Measurements from ENCODE around the gene ZNF324. TPM values are rescaled to one million over a fixed set of nuclear protein-coding genes. Genes with fewer than 3 reads are reported as not detected.

ZNF324 gene
- total and polyA plus RNA-seq, 4 donors = 2.3 to 8.4 (median 5.5) TPM

GRCh38 chr19:58516964-58517833 lies 50.3 kb downstream of the ZNF324 start:
- no peak for DNase-seq (ENCODE audit: low spot score)
- 96% methylated on average over 65 of the region's 65 CpGs for WGBS
- Histone ChIP-seq H3K9me3 (ENCODE audit: control insufficient read depth in 4 of 4, low read length in 3 of 4) (no peaks in the 10 kb centered on the region), H3K27ac (ENCODE audit: low read depth in 1 of 2, low read length in 2 of 2) (no peak overlapping the region), H3K27me3 (ENCODE audit: control insufficient read depth in 4 of 4, insufficient read depth in 4 of 4, low read length in 3 of 4) (no peaks in the 10 kb centered on the region), H3K9ac (ENCODE audit: low read depth in 1 of 2, low read length in 2 of 2) (no peak overlapping the region), H3K4me3 (ENCODE audit: low read depth in 1 of 3, low read length in 3 of 3) (no peak overlapping the region), H3K36me3 (ENCODE audit: control insufficient read depth in 4 of 4, insufficient read depth in 3 of 4, low read depth in 1 of 4, low read length in 3 of 4) (peaks cover 0 to 9% (median 3%) of the 10 kb centered on the region in 4 donors), H3K4me1 (ENCODE audit: control insufficient read depth in 4 of 4, insufficient read depth in 4 of 4, low read length in 3 of 4) (peaks cover 15 to 62% (median 43%) of the 10 kb centered on the region in 4 donors)
- TF ChIP-seq REST (IDR thresholded peaks at IDR 0.05) (no peak), HNF4A (conservative IDR thresholded peaks at IDR 0.05) (no peak), RAD21 (IDR thresholded peaks at IDR 0.05) (no peak), JUND (IDR thresholded peaks at IDR 0.05) (no peak), CTCF (IDR thresholded peaks at IDR 0.05; ENCODE audit: low read depth, low read length, missing input control) (no peak), ZBTB33 (IDR thresholded peaks at IDR 0.05) (no peak), YY1 (IDR thresholded peaks at IDR 0.05) (no peak), SP1 (IDR thresholded peaks at IDR 0.05) (no peak), ATF3 (IDR thresholded peaks at IDR 0.05) (no peak), GABPA (IDR thresholded peaks at IDR 0.05 in 1 of 2, conservative IDR thresholded peaks at IDR 0.05 in 1 of 2) (no peak), HNF4G (IDR thresholded peaks at IDR 0.05) (no peak)

All from liver (tissue), 9 donors.